KMS-11 (cell line): ENCODE results near the gene TBX18.

Experiments used
- H2AFZ ChIP-seq: fragments of 200-600 bp; sonication (generic); 2 replicates; pipeline ENCODE4 v1.6.1; 2016; ENCODE audit warnings: antibody characterized with exemption, mixed run types, low read depth
- H3K27ac ChIP-seq: fragments of 200-600 bp; sonication (generic); 2 replicates; pipeline ENCODE4 v1.6.1; 2016; ENCODE audit warnings: mild to moderate bottlenecking, mixed run types
- H3K27me3 ChIP-seq: fragments of 200-600 bp; sonication (generic); 2 replicates; pipeline ENCODE4 v1.6.1; 2017; ENCODE audit warnings: mild to moderate bottlenecking, low read depth, mixed run types, moderate library complexity; ENCODE audit not compliant: insufficient read depth
- H3K36me3 ChIP-seq: fragments of 200-600 bp; sonication (generic); 2 replicates; pipeline ENCODE4 v1.6.1; 2017; ENCODE audit warnings: mild to moderate bottlenecking, mixed run types; ENCODE audit not compliant: insufficient read depth
- H3K4me1 ChIP-seq: fragments of 200-600 bp; sonication (generic); 2 replicates; pipeline ENCODE4 v1.6.1; 2016; ENCODE audit warnings: mild to moderate bottlenecking, low read depth, mixed run types; ENCODE audit not compliant: poor library complexity, severe bottlenecking
- H3K4me2 ChIP-seq: fragments of 200-600 bp; sonication (generic); 2 replicates; pipeline ENCODE4 v1.7.0; 2016; ENCODE audit warnings: mild to moderate bottlenecking, mixed run types
- H3K4me3 ChIP-seq: fragments of 200-600 bp; sonication (generic); IDR thresholded peaks from 2 replicates; pipeline ENCODE4 v1.6.1; 2017; ENCODE audit warnings: low read depth, low read length, mixed read lengths; ENCODE audit not compliant: insufficient read depth
- H3K79me2 ChIP-seq: fragments of 200-600 bp; sonication (generic); 2 replicates; pipeline ENCODE4 v1.6.1; 2016; ENCODE audit warnings: low read depth, mixed run types; ENCODE audit not compliant: insufficient read depth
- H3K9ac ChIP-seq: fragments of 200-600 bp; sonication (generic); 2 replicates; pipeline ENCODE4 v1.6.1; 2016; ENCODE audit warnings: mild to moderate bottlenecking, mixed run types
- H4K20me1 ChIP-seq: fragments of 200-600 bp; sonication (generic); 2 replicates; pipeline ENCODE4 v1.6.1; 2016; ENCODE audit warnings: mild to moderate bottlenecking, mixed run types; ENCODE audit not compliant: insufficient read depth
- TF ChIP-seq, protein P1 (sequence below): fragments of 200-600 bp; sonication (generic); conservative IDR thresholded peaks from 2 replicates; pipeline ENCODE4 v1.6.1; 2017; ENCODE audit warnings: low read depth, mild to moderate bottlenecking, antibody characterized with exemption, low read length, moderate library complexity, mixed read lengths

TBX18 gene

DNA sequence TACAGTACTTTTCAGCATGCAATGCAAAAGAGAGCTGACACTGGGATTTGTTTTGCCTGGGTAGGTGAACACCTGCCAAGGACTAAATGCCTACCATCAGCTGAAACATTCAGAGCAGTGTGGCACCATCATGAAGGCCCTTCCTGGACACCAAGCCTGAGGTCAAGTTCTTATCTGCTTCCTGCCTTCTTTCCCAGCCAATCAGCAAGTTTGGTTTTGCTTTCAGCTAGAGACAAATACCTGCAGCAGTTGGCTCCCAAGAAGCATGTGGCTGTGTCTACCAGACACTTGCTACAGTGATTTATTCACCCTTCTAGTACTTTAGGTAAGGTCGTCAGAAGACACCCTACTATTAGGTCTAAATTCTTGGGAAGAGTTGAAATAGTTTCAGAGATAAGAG lies 112.8 kb downstream of the TBX18 start:
- Histone ChIP-seq H3K4me3 (no peak overlapping the region), H2AFZ (no peak overlapping the region), H3K36me3 (no peaks in the 10 kb centered on the region), H3K79me2 (no peaks in the 10 kb centered on the region), H4K20me1 (no peaks in the 10 kb centered on the region), H3K9ac (no peak overlapping the region), H3K4me1 (no peaks in the 10 kb centered on the region), H3K27me3 (no peaks in the 10 kb centered on the region), H3K27ac (no peak overlapping the region), H3K4me2 (no peak overlapping the region)
- TF ChIP-seq, protein P1, sequence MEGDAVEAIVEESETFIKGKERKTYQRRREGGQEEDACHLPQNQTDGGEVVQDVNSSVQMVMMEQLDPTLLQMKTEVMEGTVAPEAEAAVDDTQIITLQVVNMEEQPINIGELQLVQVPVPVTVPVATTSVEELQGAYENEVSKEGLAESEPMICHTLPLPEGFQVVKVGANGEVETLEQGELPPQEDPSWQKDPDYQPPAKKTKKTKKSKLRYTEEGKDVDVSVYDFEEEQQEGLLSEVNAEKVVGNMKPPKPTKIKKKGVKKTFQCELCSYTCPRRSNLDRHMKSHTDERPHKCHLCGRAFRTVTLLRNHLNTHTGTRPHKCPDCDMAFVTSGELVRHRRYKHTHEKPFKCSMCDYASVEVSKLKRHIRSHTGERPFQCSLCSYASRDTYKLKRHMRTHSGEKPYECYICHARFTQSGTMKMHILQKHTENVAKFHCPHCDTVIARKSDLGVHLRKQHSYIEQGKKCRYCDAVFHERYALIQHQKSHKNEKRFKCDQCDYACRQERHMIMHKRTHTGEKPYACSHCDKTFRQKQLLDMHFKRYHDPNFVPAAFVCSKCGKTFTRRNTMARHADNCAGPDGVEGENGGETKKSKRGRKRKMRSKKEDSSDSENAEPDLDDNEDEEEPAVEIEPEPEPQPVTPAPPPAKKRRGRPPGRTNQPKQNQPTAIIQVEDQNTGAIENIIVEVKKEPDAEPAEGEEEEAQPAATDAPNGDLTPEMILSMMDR, result no peak

DNA sequence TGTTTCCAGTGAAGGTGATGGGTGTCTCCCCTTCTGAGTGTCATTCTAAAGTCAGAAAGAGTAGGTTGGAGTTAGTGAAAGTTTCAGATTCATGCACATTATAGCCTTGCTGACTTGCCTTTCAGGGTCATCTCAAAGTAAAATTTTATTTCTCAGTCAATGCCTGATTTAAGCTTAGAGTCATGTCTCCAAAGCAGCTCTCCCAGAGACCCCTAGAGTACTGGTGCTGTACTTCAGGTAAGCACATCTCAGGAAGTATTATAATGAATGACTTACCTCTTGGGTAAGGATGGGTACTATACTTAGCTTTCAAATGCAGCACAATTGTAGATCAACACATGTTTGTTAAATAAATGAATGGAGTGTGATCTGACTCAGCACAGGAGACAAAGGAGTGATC lies 116.0 kb downstream of the TBX18 start:
- Histone ChIP-seq H3K36me3 (no peaks in the 10 kb centered on the region), H3K4me2 (no peak overlapping the region), H4K20me1 (no peaks in the 10 kb centered on the region), H3K4me3 (no peak overlapping the region), H3K79me2 (no peaks in the 10 kb centered on the region), H3K4me1 (no peaks in the 10 kb centered on the region), H3K9ac (no peak overlapping the region), H3K27ac (no peak overlapping the region), H2AFZ (no peak overlapping the region), H3K27me3 (no peaks in the 10 kb centered on the region)
- TF ChIP-seq, protein P1, result no peak

DNA sequence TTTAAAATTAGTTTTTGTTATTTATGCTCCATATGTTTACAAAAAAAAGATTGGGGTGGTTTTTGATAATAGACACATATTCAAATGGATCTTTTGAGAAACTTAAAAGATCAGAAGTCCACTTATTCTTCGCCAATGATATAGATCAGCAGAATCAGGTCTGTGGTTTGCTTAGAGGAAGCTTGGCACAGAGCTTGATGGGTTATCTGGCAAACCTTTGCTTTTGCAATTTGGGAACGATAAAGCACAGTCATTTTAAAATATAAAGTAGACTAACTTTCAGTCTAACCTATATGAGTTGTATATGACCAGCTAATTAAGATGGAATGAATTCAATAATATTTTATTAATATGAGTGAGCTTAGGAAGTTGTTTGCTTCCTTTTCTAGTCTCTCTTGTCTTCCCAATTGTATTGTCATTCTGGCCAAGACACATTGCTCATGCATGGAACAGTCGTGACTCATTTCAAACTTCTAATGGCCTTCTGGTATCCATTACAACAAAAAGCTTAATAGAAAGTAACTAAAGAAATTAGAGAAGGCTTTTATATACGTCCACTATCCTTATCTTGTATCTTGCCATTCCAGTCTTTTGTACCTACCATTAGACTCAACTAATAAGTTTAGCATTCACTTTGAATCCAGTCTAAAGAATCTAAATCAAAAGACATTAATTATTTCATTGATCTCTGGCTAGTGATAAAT lies 118.7 kb downstream of the TBX18 start:
- Histone ChIP-seq H4K20me1 (no peaks in the 10 kb centered on the region), H3K27ac (no peak overlapping the region), H3K36me3 (no peaks in the 10 kb centered on the region), H2AFZ (no peak overlapping the region), H3K9ac (no peak overlapping the region), H3K79me2 (no peaks in the 10 kb centered on the region), H3K4me1 (no peaks in the 10 kb centered on the region), H3K4me2 (no peak overlapping the region), H3K4me3 (no peak overlapping the region), H3K27me3 (no peaks in the 10 kb centered on the region)
- TF ChIP-seq, protein P1, result no peak

DNA sequence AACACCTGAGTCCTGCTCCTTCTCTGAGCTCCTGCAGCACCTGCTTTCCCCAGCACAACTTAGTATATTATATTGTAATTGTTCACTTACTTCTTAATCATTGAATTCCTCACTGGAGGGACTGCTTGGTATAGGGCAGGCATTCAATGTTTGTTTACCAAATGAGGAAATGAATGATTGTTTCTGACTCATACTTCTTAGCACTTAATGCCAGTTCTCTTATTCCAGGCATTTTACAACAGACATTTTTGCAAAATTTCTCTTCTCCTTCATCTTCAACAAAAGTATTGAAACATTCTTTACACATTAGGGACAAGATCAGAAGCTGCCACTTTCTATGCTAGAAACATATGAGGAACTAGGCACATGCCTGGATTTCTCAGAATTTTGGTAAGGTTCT lies 119.4 kb downstream of the TBX18 start:
- Histone ChIP-seq H3K4me3 (no peak overlapping the region), H3K27me3 (no peaks in the 10 kb centered on the region), H3K79me2 (no peaks in the 10 kb centered on the region), H3K4me2 (no peak overlapping the region), H4K20me1 (no peaks in the 10 kb centered on the region), H2AFZ (no peak overlapping the region), H3K36me3 (no peaks in the 10 kb centered on the region), H3K9ac (no peak overlapping the region), H3K4me1 (no peaks in the 10 kb centered on the region), H3K27ac (no peak overlapping the region)
- TF ChIP-seq, protein P1, result no peak
